HepG2 (cell line): Measurements from ENCODE around the gene TUBG2. TPM values are rescaled to one million over a fixed set of nuclear protein-coding genes. Genes with fewer than 3 reads are reported as not detected.

Experiments used
- ATAC-seq: fragments of 200-7000 bp; cut with Tn5 transposase; 3 replicates; pipeline ENCODE4 v1.9.1; 2020; ENCODE audit warnings: mild to moderate bottlenecking, moderate library complexity
- BruUV-seq: library from RNA; stranded (reverse); fragments of 400-500 nt; replicated peaks from 2 replicates; lab custom pipeline; 2021; lab: Mats Ljungman, UMichigan
- CTCF ChIA-PET: fragments of 300-600 bp; formaldehyde crosslinking; extraction: SDS; loops from one replicate; lab custom pipeline; 2021; ENCODE audit warnings: low total read pairs, inconsistent platforms, low intra/inter-chr PET ratio; lab: Yijun Ruan, JAX
- POLR2A ChIA-PET: fragments of 350-600 bp; sonication (Branson Sonifier 250); formaldehyde crosslinking; loops from one replicate; lab custom pipeline; 2020; ENCODE audit warnings: antibody characterized with exemption, inconsistent platforms; lab: Yijun Ruan, JAX
- DNase-seq: peaks from one replicate; pipeline ENCODE4 v3.0.0-alpha.2; 2015; ENCODE audit warnings: low spot score
- FAIRE-seq: peaks from 3 replicates; lab custom pipeline; 2011; peaks lifted over from hg19 to GRCh38; lab: Jason Lieb, UNC
- H2AFZ ChIP-seq: one replicate; pipeline ENCODE4 v1.6.1; 2011; ENCODE audit warnings: low read length, inconsistent platforms
- H3K27ac ChIP-seq: fragments of 300-600 bp; 3 replicates; pipeline ENCODE4 v1.8.0; 2011; ENCODE audit warnings: mixed run types, mild to moderate bottlenecking, mixed read lengths, low read length, inconsistent platforms; ENCODE audit not compliant: insufficient read depth; ENCODE audit errors: extremely low read length
- H3K27me3 ChIP-seq, 2 experiments: fragments of 200-600 bp in 1 of 2; 2 replicates in 1 of 2; 3 replicates in 1 of 2; pipeline versions ENCODE4 v1.6.0 to v1.8.0; 2011; ENCODE audit warnings: low read length in 2 of 2, mild to moderate bottlenecking in 2 of 2, moderate library complexity in 2 of 2, inconsistent platforms in 1 of 2; ENCODE audit not compliant: insufficient read depth in 2 of 2, control insufficient read depth in 1 of 2
- H3K36me3 ChIP-seq, 2 experiments: fragments of 200-600 bp in 1 of 2; replicated peaks in 1 of 2; 2 replicates in 1 of 2; 3 replicates in 1 of 2; pipeline versions ENCODE4 v1.5.1 to v1.8.0; 2011; ENCODE audit warnings: low read length in 2 of 2, inconsistent platforms in 1 of 2; ENCODE audit not compliant: insufficient read depth in 2 of 2, control insufficient read depth in 1 of 2
- H3K4me1 ChIP-seq: 2 replicates; pipeline ENCODE4 v1.5.1; 2012; ENCODE audit warnings: low read length, inconsistent platforms; ENCODE audit not compliant: insufficient read depth
- H3K4me2 ChIP-seq: 2 replicates; pipeline ENCODE4 v1.6.0; 2011; ENCODE audit warnings: low read depth, low read length, inconsistent platforms
- H3K4me3 ChIP-seq, 3 experiments: fragments of 200-600 bp in 1 of 3; sonication (generic), shearing (Covaris generic) in 1 of 3; replicated peaks in 1 of 3; 2 replicates each; pipeline ENCODE4 v1.5.1; 2011 to 2016; ENCODE audit warnings: low read length in 3 of 3, inconsistent platforms in 2 of 3, low read depth in 2 of 3, mild to moderate bottlenecking in 2 of 3, control low read depth in 1 of 3, mixed read lengths in 1 of 3; ENCODE audit not compliant: insufficient read depth in 1 of 3
- H3K79me2 ChIP-seq: one replicate; pipeline ENCODE4 v1.6.1; 2011; ENCODE audit warnings: low read length, inconsistent platforms; ENCODE audit not compliant: insufficient read depth
- H3K9ac ChIP-seq: 2 replicates; pipeline ENCODE4 v1.6.0; 2011; ENCODE audit warnings: mild to moderate bottlenecking, low read depth, low read length, inconsistent platforms; ENCODE audit not compliant: insufficient read depth
- H3K9me3 ChIP-seq: 2 replicates; pipeline ENCODE4 v1.5.1; 2012; ENCODE audit warnings: mild to moderate bottlenecking, low read length
- H4K20me1 ChIP-seq: 2 replicates; pipeline ENCODE4 v1.6.0; 2011; ENCODE audit warnings: inconsistent platforms, mild to moderate bottlenecking, low read length, moderate library complexity; ENCODE audit not compliant: insufficient read depth
- ASH2L ChIP-seq: fragments of 300-600, 200-600 bp; sonication (generic); IDR thresholded peaks from 2 replicates; pipeline ENCODE4 v1.7.0; 2017; ENCODE audit warnings: low read depth, mild to moderate bottlenecking, moderate library complexity, mixed read lengths, low read length; ENCODE audit not compliant: insufficient read length
- BHLHE40 ChIP-seq: IDR thresholded peaks from 2 replicates; pipeline ENCODE4 v1.6.1; 2011; ENCODE audit warnings: low read length, improper control_type of control experiment
- ESRRA ChIP-seq: sonication (generic); formaldehyde crosslinking; IDR thresholded peaks from 2 replicates; pipeline ENCODE4 v1.5.1; 2020; ENCODE audit warnings: mild to moderate bottlenecking, low read depth, missing genetic modification reagents
- FOSL1 ChIP-seq: sonication (generic); formaldehyde crosslinking; IDR thresholded peaks from 2 replicates; pipeline ENCODE4 v1.9.0; 2021; ENCODE audit warnings: missing genetic modification reagents, borderline replicate concordance
- GATAD2A ChIP-seq: IDR thresholded peaks from 2 replicates; pipeline ENCODE4 v1.6.1; 2016
- IRF1 ChIP-seq: sonication (generic); formaldehyde crosslinking; IDR thresholded peaks from 2 replicates; pipeline ENCODE4 v1.4.0; 2020; ENCODE audit warnings: low read depth, mild to moderate bottlenecking, missing genetic modification reagents
- KLF12 ChIP-seq: sonication (generic); formaldehyde crosslinking; IDR thresholded peaks from 2 replicates; pipeline ENCODE4 v1.4.0; 2020; ENCODE audit warnings: missing genetic modification reagents, borderline replicate concordance
- LRRFIP1 ChIP-seq: sonication (generic); formaldehyde crosslinking; conservative IDR thresholded peaks from 2 replicates; pipeline ENCODE4 v1.4.0; 2020; ENCODE audit warnings: missing genetic modification reagents
- NPAS2 ChIP-seq: sonication (generic); formaldehyde crosslinking; IDR thresholded peaks from 2 replicates; pipeline ENCODE4 v1.8.0; 2022; ENCODE audit warnings: mild to moderate bottlenecking, missing genetic modification reagents, borderline replicate concordance
- PBX3 ChIP-seq: sonication (generic); formaldehyde crosslinking; IDR thresholded peaks from 2 replicates; pipeline ENCODE4 v1.8.1; 2023; ENCODE audit warnings: missing genetic modification reagents, inconsistent platforms, borderline replicate concordance
- RARA ChIP-seq: IDR thresholded peaks from 2 replicates; pipeline ENCODE4 v1.6.1; 2016; ENCODE audit warnings: missing genetic modification reagents, missing compliant biosample characterization
- TCF7 ChIP-seq: sonication (generic); IDR thresholded peaks from 2 replicates; pipeline ENCODE4 v1.6.1; 2016; ENCODE audit warnings: antibody characterized with exemption, low read depth
- ZBTB3 ChIP-seq: sonication (generic); formaldehyde crosslinking; IDR thresholded peaks from 2 replicates; pipeline ENCODE4 v1.4.0; 2020; ENCODE audit warnings: low read depth, mild to moderate bottlenecking, moderate library complexity, missing genetic modification reagents, borderline replicate concordance
- ZFP82 ChIP-seq: sonication (generic); formaldehyde crosslinking; IDR thresholded peaks from 2 replicates; pipeline ENCODE4 v1.5.1; 2020; ENCODE audit warnings: mild to moderate bottlenecking, missing genetic modification reagents, borderline replicate concordance
- ZNF615 ChIP-seq: sonication (generic); formaldehyde crosslinking; IDR thresholded peaks from 2 replicates; pipeline ENCODE4 v1.5.0; 2020; ENCODE audit warnings: mild to moderate bottlenecking, missing genetic modification reagents, borderline replicate concordance
- ZNF660 ChIP-seq: sonication (generic); formaldehyde crosslinking; IDR thresholded peaks from 2 replicates; pipeline ENCODE4 v1.5.1; 2020; ENCODE audit warnings: mild to moderate bottlenecking, low read depth, missing genetic modification reagents, borderline replicate concordance
- ZUFSP ChIP-seq: sonication (generic); formaldehyde crosslinking; IDR thresholded peaks from 2 replicates; pipeline ENCODE4 v1.9.0; 2021; ENCODE audit warnings: missing genetic modification reagents, mild to moderate bottlenecking, borderline replicate concordance
- WGBS: methylation state at CpG from one replicate; pipeline ENCODE4 v1.1.6; 2017; ENCODE audit warnings: low lambda C conversion rate; 5-methylcytosine and 5-hydroxymethylcytosine counted together
- in situ Hi-C: cut with HindIII; loops from 2 replicates; pipeline ENCODE4 v1.10.0; 2017; ENCODE audit warnings: low pct_unique_long_range_greater_than_20kb; ENCODE audit not compliant: extremely low pct_ligation_motif_present
- intact Hi-C: fragments of 100-400 bp; cut with micrococcal nuclease; formaldehyde crosslinking; loops from one replicate; pipeline ENCODE4 v1.10.0; 2022; ENCODE audit not compliant: unreplicated experiment
- polyA plus RNA-seq, 8 experiments: library from polyadenylated mRNA; depleted of rRNA in 3 of 8; stranded (reverse) in 7 of 8; unstranded in 1 of 8; fragments of >200 nt; fragmentation: Illumina TruSeq in 4 of 8; extraction: Trizol in 4 of 8; gene quantifications; 2 replicates each; pipeline versions ENCODE4 v1.2.1 to v1.2.3, GENCODE V29; 2011 to 2016; ENCODE audit warnings: low read depth in 4 of 8, missing spikeins in 1 of 8, mixed read lengths in 1 of 8; ENCODE audit not compliant: insufficient read depth in 1 of 8
- total RNA-seq, 5 experiments: library from RNA; depleted of rRNA; stranded (reverse); fragments of >200 nt; fragmentation: Illumina TruSeq; extraction: Trizol; gene quantifications; 2 replicates each; pipeline ENCODE4 v1.2.3, GENCODE V29; 2016; ENCODE audit warnings: low read depth in 1 of 5

The TUBG2 gene
- total and polyA plus RNA-seq, 2 of the 13 experiments (the other 11 are each of a cell fraction or from before 2014, with no cell fraction given) = 16.0 to 42.3 TPM

GRCh38 chr17:42704490-42704836 lies 45.4 kb downstream of the TUBG2 start:
- Histone ChIP-seq H3K9ac (no peak overlapping the region), H3K9me3 (no peaks in the 10 kb centered on the region), H2AFZ (no peak overlapping the region), H3K4me3 (no peak overlapping the region), H3K27ac (no peak overlapping the region), H3K4me2 (no peak overlapping the region), H3K79me2 (no peaks in the 10 kb centered on the region), H3K27me3 (no peaks in the 10 kb centered on the region), H3K4me1 (no peaks in the 10 kb centered on the region), H4K20me1 (no peaks in the 10 kb centered on the region), H3K36me3 (peaks cover 17 to 46% of the 10 kb centered on the region in 2 experiments)
- CTCF ChIA-PET = no interaction called here
- TF ChIP-seq ZBTB3 (CRISPR knock-in tag) (no peak), ZNF615 (CRISPR knock-in tag) (no peak), TCF7 (no peak), ESRRA (no peak), BHLHE40 (no peak), FOSL1 (CRISPR knock-in tag) (no peak), LRRFIP1 (CRISPR knock-in tag) (no peak), KLF12 (CRISPR knock-in tag) (no peak), PBX3 (no peak), ZFP82 (no peak), GATAD2A (CRISPR knock-in tag) (no peak), IRF1 (CRISPR knock-in tag) (no peak), ZNF660 (CRISPR knock-in tag) (no peak), ASH2L (no peak), ZUFSP (no peak), NPAS2 (CRISPR knock-in tag) (no peak), RARA (CRISPR knock-in tag) (no peak)
- POLR2A ChIA-PET = no interaction called here
- ATAC-seq (no peak), FAIRE-seq (no peak), DNase-seq (no peak)
- 95% methylated on average over 5 of the region's 5 CpGs for WGBS
- intact Hi-C loops (no loop called here), in situ Hi-C loops (no loop called here)
- BruUV-seq = no TSS peak
